Measurements from ENCODE around the gene OR7D4.
"Not testable (repeated sequence)": the region's sequence is repeated elsewhere in the genome, so short reads cannot be mapped to it uniquely, and the experiment has no call there.

Gene OR7D4

DNA sequence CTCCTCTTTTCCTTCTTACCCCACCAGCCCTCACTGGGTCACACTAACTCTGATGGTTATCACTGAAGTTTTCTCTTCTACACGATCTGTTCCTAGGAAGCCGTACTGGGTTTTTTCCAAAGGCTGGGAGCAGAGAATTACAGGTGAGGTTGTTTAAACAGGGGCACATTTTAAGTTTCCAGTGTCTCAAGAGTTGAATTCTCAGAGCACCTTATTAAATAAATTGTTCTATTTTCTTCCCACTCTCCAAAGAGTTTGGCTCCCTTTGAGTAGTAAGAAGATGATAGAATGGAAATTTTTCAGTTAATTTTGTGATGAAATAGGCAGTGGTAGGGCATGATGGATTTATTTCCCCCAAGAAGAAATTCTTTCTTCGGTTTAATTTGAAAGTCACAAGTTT is at the start of gene OR7D4:
Gene OR7D4 (minus strand): TSS at position 101 of the 400 bp plus-strand sequence. CDS start 4,752 bp downstream, outside the sequence.
- DNase-seq = no peak

DNA sequence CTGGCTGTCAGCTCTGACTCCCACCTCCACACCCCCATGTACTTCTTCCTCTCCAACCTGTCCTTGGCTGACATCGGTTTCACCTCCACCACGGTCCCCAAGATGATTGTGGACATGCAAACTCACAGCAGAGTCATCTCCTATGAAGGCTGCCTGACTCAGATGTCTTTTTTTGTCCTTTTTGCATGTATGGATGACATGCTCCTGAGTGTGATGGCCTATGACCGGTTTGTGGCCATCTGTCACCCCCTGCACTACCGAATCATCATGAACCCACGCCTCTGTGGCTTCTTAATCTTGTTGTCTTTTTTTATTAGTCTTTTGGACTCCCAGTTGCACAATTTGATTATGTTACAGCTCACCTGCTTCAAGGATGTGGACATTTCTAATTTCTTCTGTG is 31.8 kb upstream of the OR7D4 start:
- DNase-seq = no peak

DNA sequence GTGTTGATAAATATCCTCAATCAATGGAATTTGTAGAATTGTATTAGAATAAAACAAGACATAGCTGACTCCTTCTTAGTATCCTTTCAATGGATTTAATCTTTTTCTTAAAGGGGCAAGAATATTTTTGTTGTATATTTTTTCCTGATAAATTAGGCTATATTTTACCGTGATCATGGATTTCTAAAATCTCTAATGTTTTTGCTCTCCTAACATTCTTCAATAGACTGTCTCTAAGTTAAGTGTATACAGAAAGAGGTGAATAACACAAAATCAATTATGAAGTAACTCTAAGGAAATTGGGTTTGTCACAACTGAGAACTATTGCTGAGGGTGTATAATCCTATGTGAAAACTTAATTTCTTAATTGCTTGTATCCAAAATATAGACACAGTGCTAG is 31.2 kb upstream of the OR7D4 start, which contains the start of gene OR7E24:
Gene OR7E24 (plus strand): TSS at position 301 of the 400 bp plus-strand sequence. CDS start 114 bp downstream, outside the sequence.
- DNase-seq = no peak

DNA sequence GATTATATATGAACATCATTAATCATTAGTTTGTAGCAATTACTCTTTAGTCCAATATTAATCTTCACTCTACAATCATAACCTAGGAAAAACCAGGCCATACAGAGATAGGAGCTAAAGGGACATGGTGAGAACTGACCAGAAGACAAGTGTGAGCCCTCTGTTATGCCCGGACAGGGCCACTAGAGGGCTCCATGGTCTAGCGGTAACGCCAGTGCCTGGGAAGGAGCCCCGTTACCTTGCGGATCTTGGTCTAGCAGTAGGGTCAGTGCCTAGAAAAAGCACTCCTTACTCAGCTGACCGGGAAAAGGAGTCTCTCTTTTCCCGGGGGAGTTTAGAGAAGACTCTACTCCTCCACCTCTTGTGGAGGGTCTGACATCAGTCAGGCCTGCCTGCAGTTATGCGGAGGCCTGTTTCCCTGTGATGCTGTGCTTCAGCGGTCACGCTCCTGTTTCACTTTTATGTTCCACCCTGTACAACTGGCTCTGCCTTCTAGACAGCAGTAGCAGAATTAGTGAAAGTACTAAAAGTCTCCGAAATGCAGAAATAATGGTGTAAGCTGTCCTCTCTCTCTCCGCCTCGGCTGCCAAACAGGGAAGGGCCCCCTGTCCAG is 13.8 kb downstream of the OR7D4 start:
- peak; percentile 12 to 66 (median 48) for DNase-seq

DNA sequence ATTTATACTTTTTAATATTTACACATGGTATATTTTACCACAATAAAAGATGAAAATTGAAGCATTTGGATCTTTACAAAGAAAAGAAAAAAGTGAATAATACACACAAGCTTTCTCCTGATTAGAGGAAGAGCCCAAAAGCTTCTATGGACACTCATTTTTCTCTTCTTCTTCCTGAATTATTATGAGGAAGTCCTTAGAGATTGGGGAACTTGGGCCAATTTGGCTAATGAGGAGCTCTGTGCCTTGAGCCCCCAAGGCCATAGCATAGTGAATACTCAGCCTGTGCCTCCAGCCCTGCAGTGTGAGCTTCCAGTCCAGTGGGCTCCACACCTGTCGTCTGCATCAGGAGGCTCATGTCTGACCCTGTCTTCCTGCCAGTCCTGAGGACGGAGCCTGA is 21.3 kb downstream of the OR7D4 start:
- DNase-seq = not testable (repeated sequence)

DNA sequence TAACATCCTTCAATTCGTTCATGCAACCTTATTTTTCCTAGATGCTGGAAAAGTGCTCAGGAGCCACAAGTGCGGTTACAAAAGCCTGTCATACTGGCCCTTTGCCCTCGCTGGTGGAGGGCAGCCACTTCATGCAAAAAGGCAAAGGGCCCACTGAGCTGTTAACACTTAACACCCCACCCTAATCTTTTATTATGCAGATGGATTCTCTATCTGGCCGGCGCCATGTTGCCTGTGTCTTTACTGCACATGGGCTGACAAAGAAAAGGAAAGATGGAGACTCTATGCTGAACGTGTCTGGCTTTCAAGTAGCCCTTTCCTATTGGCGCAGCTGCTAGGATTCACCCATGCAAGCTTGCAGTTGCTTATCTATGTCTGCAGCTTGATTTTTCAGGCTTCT is 29.9 kb downstream of the OR7D4 start:
- DNase-seq = no peak

DNA sequence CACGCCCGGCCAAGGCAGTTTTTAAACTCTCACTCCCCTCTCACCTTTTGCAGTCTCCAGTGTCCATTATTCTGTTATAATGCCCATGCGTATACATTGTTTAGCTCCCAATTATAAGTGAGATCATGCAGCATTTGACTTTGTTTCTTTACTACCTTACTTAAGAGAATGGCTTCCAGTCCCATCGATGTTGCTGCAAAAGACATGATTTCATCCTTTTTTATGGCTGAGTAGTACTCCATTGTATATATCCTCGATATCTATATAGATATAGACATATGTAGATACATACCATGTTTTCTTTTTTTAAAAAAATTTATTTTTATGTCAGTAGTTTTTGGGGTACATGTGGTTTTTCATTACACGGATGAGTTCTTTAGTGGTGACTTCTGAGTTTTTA is 32.2 kb downstream of the OR7D4 start:
- DNase-seq = no peak

DNA sequence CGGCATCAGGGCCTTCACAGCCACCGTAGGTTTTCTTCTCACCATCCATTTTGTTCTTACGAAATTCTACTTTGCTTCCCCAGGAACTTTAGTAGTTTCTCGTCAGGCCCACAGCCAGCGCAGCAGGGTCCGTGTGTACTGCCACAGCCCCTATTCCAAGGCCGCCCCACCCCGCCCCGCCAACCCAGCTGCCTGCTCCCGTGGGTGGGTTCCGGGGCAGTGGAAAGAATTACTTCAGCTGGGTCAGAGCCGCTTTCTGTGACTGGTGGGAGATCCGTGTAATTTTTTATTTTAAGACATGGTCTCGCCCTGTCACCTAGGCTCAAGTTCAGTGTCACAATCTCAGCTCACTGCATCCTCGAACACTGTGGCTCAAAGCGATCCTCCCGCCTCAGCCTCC is 36.4 kb downstream of the OR7D4 start:
- no peak for DNase-seq

DNA sequence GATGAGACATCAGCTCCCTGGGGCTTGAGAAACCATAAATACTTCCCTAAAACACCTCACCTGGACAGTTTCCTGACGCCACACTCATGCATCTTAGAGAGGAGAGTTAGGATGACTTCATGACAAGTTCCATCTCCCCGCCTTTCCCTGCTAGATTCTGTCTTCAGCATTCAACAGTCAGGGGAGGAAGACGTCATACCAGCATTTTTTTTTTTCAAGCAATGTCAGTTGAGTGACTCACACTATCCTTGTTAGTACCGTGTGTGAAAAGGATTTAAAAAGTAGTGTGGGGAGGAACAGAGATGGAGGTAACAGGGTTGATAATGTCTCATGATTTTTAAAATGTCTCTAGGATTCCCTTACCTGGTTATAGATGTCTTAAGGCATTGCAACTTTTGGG is 40.5 kb downstream of the OR7D4 start, which contains the start of gene OR7D2:
Gene OR7D2 (plus strand): TSS at position 79 of the 400 bp plus-strand sequence. CDS start 6,803 bp downstream, outside the sequence.
- DNase-seq = no peak

DNA sequence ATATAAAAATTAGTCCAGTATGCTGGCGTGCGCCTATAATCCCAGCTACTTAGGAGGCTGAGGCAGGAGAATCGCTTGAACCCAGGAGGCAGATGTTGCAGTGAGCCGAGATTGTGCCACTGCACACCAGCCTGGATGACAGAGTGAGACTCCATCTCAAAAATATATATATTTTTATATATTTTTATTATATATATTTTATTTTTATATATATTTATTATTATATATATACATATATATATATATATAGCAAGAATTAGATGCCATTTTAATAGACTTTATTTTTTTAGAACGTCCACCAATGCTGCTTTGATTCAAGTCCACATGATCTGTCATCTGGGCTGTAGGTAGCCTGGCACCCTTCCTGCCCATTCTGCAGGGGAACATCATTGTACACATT is 44.1 kb downstream of the OR7D4 start:
- no peak for DNase-seq

DNA sequence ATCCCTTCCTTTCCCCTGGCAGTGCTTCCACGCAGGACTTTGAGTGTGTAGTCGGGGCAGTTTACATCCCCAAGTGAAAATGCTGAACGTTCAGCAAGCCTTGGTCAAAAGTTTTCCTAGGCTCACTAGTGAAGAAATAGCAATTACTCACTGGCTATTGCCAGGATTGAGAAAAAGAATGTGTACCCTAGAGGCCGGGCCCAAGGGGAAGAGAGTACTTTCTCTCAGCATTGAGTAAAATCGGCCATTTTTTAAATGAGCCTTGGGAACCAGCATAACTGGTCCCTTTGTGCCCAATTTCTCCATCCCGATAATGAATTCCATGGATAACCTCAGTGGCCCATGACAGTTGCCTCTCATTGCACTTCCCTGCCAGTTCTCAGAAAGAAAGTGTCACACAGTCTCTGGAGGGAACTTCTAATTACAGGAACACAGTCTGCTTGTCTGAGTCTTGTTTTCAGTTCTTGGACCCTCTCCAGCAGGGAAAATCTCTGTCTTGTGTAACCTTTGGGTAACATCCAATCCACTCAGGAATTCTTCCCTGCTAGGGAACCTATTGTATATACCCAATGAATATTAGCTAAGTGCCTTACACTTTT is 47.9 kb downstream of the OR7D4 start:
- no peak for DNase-seq

DNA sequence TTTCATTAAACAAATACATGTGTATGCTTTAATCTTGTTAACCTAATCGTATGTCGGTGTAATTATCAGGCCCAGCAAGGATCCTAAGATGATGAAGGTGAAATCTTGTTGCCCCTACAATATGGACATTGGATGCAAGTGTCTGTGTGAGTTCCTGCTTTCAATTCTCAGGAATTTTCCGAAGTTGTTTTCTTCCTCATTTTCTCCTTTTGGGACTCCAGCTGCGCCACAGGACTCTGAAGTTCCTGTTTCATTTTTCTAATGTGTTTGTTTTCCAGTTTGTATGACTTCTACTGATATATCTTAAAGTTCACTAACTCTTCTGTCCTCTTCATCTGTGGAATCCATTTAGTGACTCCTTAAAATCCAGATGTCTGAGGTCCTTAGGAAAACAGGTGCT is 52.5 kb downstream of the OR7D4 start:
- DNase-seq = no peak

DNA sequence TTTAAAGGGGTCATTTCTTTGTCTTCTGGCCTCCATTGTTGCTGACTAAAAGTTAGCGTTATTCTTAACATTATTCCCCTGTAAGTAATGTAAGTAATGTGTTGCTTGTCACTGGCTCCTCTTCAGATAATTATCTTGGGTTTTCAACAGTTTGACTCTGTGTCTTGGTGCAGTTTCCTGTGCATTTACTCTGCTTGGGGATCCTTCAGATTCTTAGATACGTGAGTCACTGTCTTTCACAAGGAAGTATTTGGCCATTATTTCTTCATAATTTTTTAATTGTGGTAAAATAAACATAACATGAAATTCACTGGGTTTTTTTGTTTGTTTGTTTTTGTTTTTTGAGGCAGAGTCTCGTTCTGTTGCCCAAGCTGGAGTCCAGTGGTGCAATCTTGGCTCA is 54.1 kb downstream of the OR7D4 start:
- no peak for DNase-seq

DNA sequence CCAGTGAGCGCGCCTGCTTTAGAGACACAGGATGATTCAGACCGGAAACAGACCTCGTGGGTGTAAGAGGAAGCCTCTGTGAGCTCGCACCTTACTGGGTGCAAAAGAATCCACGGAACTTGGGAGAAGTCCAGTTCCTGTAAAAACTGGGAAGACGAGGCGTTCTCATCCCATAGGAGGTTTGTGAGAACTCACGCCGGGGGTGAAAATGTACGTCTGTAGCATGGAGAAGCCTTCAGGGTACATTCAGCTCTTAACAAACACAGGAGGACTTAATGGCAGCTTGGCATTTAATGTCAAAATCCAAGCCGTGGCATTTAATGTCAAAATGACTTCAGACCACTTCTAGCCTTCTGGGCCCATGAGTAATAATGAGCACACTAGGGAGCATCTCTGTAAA is 58.0 kb downstream of the OR7D4 start:
- DNase-seq = no peak
